HEK293 (cell line): ENCODE results near the gene MRTFB.
A peak's percentile ranks its signal among the peaks of the same experiment; 100 is the strongest.

Experiments used
- CTCF ChIA-PET: fragments of 350-600 bp; formaldehyde crosslinking; extraction: SDS; loops from one replicate; lab custom pipeline; 2021; ENCODE audit warnings: antibody characterized with exemption; lab: Yijun Ruan, JAX
- POLR2A ChIA-PET: fragments of 300-600 bp; formaldehyde crosslinking; extraction: SDS; loops from one replicate; lab custom pipeline; 2020; ENCODE audit warnings: antibody characterized with exemption, inconsistent platforms; lab: Yijun Ruan, JAX
- H3K27ac ChIP-seq: fragments of 200-500 bp; sonication (Bioruptor generic); 2 replicates; pipeline ENCODE4 v1.5.1; 2014; ENCODE audit warnings: low read depth, low read length, control low read depth, inconsistent platforms; ENCODE audit errors: extremely low read depth
- H3K36me3 ChIP-seq, 2 experiments: fragments of 200-500 bp in 1 of 2; sonication (Bioruptor generic) in 1 of 2; 1 replicate in 1 of 2; 2 replicates in 1 of 2; pipeline ENCODE4 v1.5.1; 2014 to 2017; ENCODE audit warnings: inconsistent platforms in 2 of 2, low read length in 2 of 2; ENCODE audit not compliant: control insufficient read depth in 2 of 2, insufficient read depth in 1 of 2
- H3K4me1 ChIP-seq: fragments of 200-500 bp; sonication (Bioruptor generic); 2 replicates; pipeline ENCODE4 v1.5.1; 2014; ENCODE audit warnings: mild to moderate bottlenecking, low read length, inconsistent platforms; ENCODE audit not compliant: control insufficient read depth, insufficient read depth
- H3K4me3 ChIP-seq: 2 replicates; pipeline ENCODE4 v1.5.1; 2011; ENCODE audit warnings: low read depth, mild to moderate bottlenecking, control low read depth, low read length, moderate library complexity
- H3K9me3 ChIP-seq: fragments of 200-500 bp; sonication (Bioruptor generic); 2 replicates; pipeline ENCODE4 v1.5.1; 2014; ENCODE audit warnings: low read depth, low read length, inconsistent platforms; ENCODE audit not compliant: control insufficient read depth, insufficient read depth
- GLIS1 ChIP-seq: fragments of 450-650 bp; formaldehyde crosslinking; IDR thresholded peaks from 2 replicates; pipeline ENCODE4 v1.5.1; 2016; ENCODE audit warnings: missing biosample characterization, missing genetic modification characterization
- HOXD13 ChIP-seq: sonication (generic); formaldehyde crosslinking; IDR thresholded peaks from 2 replicates; pipeline ENCODE4 v1.8.0; 2022; ENCODE audit warnings: missing genetic modification reagents, borderline replicate concordance
- ZNF132 ChIP-seq: fragments of 450-650 bp; formaldehyde crosslinking; IDR thresholded peaks from 2 replicates; pipeline ENCODE4 v1.5.1; 2017; ENCODE audit warnings: missing biosample characterization, missing genetic modification characterization, borderline replicate concordance
- ZNF133 ChIP-seq: fragments of 450-650 bp; formaldehyde crosslinking; IDR thresholded peaks from 2 replicates; pipeline ENCODE4 v1.5.1; 2016; ENCODE audit warnings: missing biosample characterization, missing genetic modification characterization
- ZNF211 ChIP-seq: fragments of 450-650 bp; formaldehyde crosslinking; IDR thresholded peaks from 2 replicates; pipeline ENCODE4 v1.5.1; 2016; ENCODE audit warnings: low read depth, missing biosample characterization, missing genetic modification characterization
- ZNF350 ChIP-seq: fragments of 450-650 bp; formaldehyde crosslinking; IDR thresholded peaks from 2 replicates; pipeline ENCODE4 v1.5.0; 2017; ENCODE audit warnings: missing biosample characterization, mild to moderate bottlenecking, missing genetic modification characterization
- ZNF366 ChIP-seq: fragments of 450-650 bp; formaldehyde crosslinking; conservative IDR thresholded peaks from 2 replicates; pipeline ENCODE4 v1.5.1; 2016; ENCODE audit warnings: missing biosample characterization, missing genetic modification characterization
- ZNF37A ChIP-seq: fragments of 450-650 bp; IDR thresholded peaks from 2 replicates; pipeline ENCODE4 v1.5.1; 2018; ENCODE audit warnings: missing biosample characterization, missing genetic modification characterization
- ZNF518A ChIP-seq: fragments of 450-650 bp; formaldehyde crosslinking; conservative IDR thresholded peaks from 2 replicates; pipeline ENCODE4 v1.5.1; 2016; ENCODE audit warnings: low read depth, missing biosample characterization, missing genetic modification characterization
- ZNF580 ChIP-seq: fragments of 450-650 bp; formaldehyde crosslinking; IDR thresholded peaks from 2 replicates; pipeline ENCODE4 v1.5.1; 2016; ENCODE audit warnings: missing biosample characterization, missing genetic modification characterization
- ZNF747 ChIP-seq: fragments of 450-650 bp; formaldehyde crosslinking; IDR thresholded peaks from 2 replicates; pipeline ENCODE4 v1.5.1; 2016; ENCODE audit warnings: missing biosample characterization, missing genetic modification characterization
- ZNF837 ChIP-seq: fragments of 450-650 bp; formaldehyde crosslinking; IDR thresholded peaks from 2 replicates; pipeline ENCODE4 v1.5.1; 2016; ENCODE audit warnings: missing biosample characterization, missing genetic modification characterization
- TF ChIP-seq, protein P1 (sequence below): fragments of 450-650 bp; formaldehyde crosslinking; IDR thresholded peaks from 2 replicates; pipeline ENCODE4 v1.5.1; 2017; ENCODE audit warnings: missing biosample characterization, missing genetic modification characterization
- TF ChIP-seq, protein P2 (sequence below): fragments of 450-650 bp; formaldehyde crosslinking; conservative IDR thresholded peaks from 2 replicates; pipeline ENCODE4 v1.5.1; 2016; ENCODE audit warnings: low read depth, missing biosample characterization, missing genetic modification characterization
- TF ChIP-seq, protein P3 (sequence below): fragments of 450-650 bp; IDR thresholded peaks from 2 replicates; pipeline ENCODE4 v1.5.1; 2018; ENCODE audit warnings: missing biosample characterization, mild to moderate bottlenecking, missing genetic modification characterization
- TF ChIP-seq, protein P4 (sequence below): fragments of 450-650 bp; formaldehyde crosslinking; IDR thresholded peaks from 2 replicates; pipeline ENCODE4 v1.5.1; 2016; ENCODE audit warnings: missing biosample characterization, missing genetic modification characterization, borderline replicate concordance

Gene MRTFB

GRCh38 chr16:14196011-14196410, 124.9 kb downstream of the MRTFB start:
- ChIA-PET POLR2A (no interaction called here), CTCF (interaction anchor here (0.6 to 2.8 kb wide), 2 partner anchors 10 to 220 kb away, joined by 4 to 7 read pairs; no protein-coding TSS in a partner anchor)
- TF ChIP-seq, protein P1, sequence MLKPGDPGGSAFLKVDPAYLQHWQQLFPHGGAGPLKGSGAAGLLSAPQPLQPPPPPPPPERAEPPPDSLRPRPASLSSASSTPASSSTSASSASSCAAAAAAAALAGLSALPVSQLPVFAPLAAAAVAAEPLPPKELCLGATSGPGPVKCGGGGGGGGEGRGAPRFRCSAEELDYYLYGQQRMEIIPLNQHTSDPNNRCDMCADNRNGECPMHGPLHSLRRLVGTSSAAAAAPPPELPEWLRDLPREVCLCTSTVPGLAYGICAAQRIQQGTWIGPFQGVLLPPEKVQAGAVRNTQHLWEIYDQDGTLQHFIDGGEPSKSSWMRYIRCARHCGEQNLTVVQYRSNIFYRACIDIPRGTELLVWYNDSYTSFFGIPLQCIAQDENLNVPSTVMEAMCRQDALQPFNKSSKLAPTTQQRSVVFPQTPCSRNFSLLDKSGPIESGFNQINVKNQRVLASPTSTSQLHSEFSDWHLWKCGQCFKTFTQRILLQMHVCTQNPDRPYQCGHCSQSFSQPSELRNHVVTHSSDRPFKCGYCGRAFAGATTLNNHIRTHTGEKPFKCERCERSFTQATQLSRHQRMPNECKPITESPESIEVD (tag by site-specific recombination) = 0 out of 2 replicates have a peak, but pooled peaks have one; percentile 2
- TF ChIP-seq ZNF133 (tag by site-specific recombination) (no peak), ZNF37A (tag by site-specific recombination) (no peak), ZNF366 (no peak), ZNF837 (no peak)
- Histone ChIP-seq H3K4me1 (peaks cover 7% of the 10 kb centered on the region), H3K4me3 (no peak overlapping the region), H3K36me3 (no peaks in the 10 kb centered on the region), H3K9me3 (no peaks in the 10 kb centered on the region), H3K27ac (no peak overlapping the region)

GRCh38 chr16:14196539-14196938, 125.4 kb downstream of the MRTFB start:
- CTCF ChIA-PET = interaction anchor here (0.6 to 2.8 kb wide), 2 partner anchors 10 to 221 kb away, joined by 4 to 7 read pairs; no protein-coding TSS in a partner anchor
- Histone ChIP-seq H3K27ac (no peak overlapping the region), H3K36me3 (no peaks in the 10 kb centered on the region), H3K4me1 (peaks cover 7% of the 10 kb centered on the region), H3K9me3 (no peaks in the 10 kb centered on the region), H3K4me3 (no peak overlapping the region)
- POLR2A ChIA-PET = no interaction called here
- no peak for TF ChIP-seq ZNF132
- TF ChIP-seq, protein P2, sequence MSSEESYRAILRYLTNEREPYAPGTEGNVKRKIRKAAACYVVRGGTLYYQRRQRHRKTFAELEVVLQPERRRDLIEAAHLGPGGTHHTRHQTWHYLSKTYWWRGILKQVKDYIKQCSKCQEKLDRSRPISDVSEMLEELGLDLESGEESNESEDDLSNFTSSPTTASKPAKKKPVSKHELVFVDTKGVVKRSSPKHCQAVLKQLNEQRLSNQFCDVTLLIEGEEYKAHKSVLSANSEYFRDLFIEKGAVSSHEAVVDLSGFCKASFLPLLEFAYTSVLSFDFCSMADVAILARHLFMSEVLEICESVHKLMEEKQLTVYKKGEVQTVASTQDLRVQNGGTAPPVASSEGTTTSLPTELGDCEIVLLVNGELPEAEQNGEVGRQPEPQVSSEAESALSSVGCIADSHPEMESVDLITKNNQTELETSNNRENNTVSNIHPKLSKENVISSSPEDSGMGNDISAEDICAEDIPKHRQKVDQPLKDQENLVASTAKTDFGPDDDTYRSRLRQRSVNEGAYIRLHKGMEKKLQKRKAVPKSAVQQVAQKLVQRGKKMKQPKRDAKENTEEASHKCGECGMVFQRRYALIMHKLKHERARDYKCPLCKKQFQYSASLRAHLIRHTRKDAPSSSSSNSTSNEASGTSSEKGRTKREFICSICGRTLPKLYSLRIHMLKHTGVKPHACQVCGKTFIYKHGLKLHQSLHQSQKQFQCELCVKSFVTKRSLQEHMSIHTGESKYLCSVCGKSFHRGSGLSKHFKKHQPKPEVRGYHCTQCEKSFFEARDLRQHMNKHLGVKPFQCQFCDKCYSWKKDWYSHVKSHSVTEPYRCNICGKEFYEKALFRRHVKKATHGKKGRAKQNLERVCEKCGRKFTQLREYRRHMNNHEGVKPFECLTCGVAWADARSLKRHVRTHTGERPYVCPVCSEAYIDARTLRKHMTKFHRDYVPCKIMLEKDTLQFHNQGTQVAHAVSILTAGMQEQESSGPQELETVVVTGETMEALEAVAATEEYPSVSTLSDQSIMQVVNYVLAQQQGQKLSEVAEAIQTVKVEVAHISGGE (tag by site-specific recombination) = no peak
- no peak for TF ChIP-seq ZNF580 (tag by site-specific recombination)
- TF ChIP-seq ZNF747 (tag by site-specific recombination) = no peak
- TF ChIP-seq, protein P3, sequence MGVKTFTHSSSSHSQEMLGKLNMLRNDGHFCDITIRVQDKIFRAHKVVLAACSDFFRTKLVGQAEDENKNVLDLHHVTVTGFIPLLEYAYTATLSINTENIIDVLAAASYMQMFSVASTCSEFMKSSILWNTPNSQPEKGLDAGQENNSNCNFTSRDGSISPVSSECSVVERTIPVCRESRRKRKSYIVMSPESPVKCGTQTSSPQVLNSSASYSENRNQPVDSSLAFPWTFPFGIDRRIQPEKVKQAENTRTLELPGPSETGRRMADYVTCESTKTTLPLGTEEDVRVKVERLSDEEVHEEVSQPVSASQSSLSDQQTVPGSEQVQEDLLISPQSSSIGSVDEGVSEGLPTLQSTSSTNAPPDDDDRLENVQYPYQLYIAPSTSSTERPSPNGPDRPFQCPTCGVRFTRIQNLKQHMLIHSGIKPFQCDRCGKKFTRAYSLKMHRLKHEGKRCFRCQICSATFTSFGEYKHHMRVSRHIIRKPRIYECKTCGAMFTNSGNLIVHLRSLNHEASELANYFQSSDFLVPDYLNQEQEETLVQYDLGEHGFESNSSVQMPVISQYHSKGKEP (tag by site-specific recombination) = no peak
- TF ChIP-seq, protein P4, sequence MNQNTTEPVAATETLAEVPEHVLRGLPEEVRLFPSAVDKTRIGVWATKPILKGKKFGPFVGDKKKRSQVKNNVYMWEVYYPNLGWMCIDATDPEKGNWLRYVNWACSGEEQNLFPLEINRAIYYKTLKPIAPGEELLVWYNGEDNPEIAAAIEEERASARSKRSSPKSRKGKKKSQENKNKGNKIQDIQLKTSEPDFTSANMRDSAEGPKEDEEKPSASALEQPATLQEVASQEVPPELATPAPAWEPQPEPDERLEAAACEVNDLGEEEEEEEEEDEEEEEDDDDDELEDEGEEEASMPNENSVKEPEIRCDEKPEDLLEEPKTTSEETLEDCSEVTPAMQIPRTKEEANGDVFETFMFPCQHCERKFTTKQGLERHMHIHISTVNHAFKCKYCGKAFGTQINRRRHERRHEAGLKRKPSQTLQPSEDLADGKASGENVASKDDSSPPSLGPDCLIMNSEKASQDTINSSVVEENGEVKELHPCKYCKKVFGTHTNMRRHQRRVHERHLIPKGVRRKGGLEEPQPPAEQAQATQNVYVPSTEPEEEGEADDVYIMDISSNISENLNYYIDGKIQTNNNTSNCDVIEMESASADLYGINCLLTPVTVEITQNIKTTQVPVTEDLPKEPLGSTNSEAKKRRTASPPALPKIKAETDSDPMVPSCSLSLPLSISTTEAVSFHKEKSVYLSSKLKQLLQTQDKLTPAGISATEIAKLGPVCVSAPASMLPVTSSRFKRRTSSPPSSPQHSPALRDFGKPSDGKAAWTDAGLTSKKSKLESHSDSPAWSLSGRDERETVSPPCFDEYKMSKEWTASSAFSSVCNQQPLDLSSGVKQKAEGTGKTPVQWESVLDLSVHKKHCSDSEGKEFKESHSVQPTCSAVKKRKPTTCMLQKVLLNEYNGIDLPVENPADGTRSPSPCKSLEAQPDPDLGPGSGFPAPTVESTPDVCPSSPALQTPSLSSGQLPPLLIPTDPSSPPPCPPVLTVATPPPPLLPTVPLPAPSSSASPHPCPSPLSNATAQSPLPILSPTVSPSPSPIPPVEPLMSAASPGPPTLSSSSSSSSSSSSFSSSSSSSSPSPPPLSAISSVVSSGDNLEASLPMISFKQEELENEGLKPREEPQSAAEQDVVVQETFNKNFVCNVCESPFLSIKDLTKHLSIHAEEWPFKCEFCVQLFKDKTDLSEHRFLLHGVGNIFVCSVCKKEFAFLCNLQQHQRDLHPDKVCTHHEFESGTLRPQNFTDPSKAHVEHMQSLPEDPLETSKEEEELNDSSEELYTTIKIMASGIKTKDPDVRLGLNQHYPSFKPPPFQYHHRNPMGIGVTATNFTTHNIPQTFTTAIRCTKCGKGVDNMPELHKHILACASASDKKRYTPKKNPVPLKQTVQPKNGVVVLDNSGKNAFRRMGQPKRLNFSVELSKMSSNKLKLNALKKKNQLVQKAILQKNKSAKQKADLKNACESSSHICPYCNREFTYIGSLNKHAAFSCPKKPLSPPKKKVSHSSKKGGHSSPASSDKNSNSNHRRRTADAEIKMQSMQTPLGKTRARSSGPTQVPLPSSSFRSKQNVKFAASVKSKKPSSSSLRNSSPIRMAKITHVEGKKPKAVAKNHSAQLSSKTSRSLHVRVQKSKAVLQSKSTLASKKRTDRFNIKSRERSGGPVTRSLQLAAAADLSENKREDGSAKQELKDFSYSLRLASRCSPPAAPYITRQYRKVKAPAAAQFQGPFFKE = no peak
- TF ChIP-seq GLIS1 (tag by site-specific recombination) = no peak
- no peak for TF ChIP-seq ZNF211 (tag by site-specific recombination)
- no peak for TF ChIP-seq ZNF350
- no peak for TF ChIP-seq ZNF518A (tag by site-specific recombination)
- no peak for TF ChIP-seq HOXD13
